GM12878 (cell line): ENCODE data around the gene VASH2. TPM values are rescaled to one million over a fixed set of nuclear protein-coding genes. Genes with fewer than 3 reads are reported as not detected.
A peak's percentile ranks its signal among the peaks of the same experiment; 100 is the strongest.

Experiments used
- CHD4 ChIP-seq: fragments of 200-600 bp; sonication (generic); IDR thresholded peaks from 2 replicates; pipeline ENCODE4 v1.6.1; 2016; ENCODE audit warnings: mild to moderate bottlenecking
- ESRRA ChIP-seq: IDR thresholded peaks from 2 replicates; pipeline ENCODE4 v1.6.1; 2012; ENCODE audit warnings: mild to moderate bottlenecking, low read length, improper control_type of control experiment
- HDAC2 ChIP-seq: fragments of 200-600 bp; sonication (generic); IDR thresholded peaks from 2 replicates; pipeline ENCODE4 v1.6.1; 2017
- HDAC6 ChIP-seq: fragments of 200-600 bp; sonication (generic); IDR thresholded peaks from one replicate; pipeline ENCODE4 v1.8.0; 2017; ENCODE audit warnings: antibody characterized with exemption; ENCODE audit not compliant: unreplicated experiment
- IRF5 ChIP-seq: fragments of 450-650 bp; IDR thresholded peaks from 2 replicates; pipeline ENCODE4 v1.6.1; 2017; ENCODE audit warnings: borderline replicate concordance
- MTA2 ChIP-seq: fragments of 450-650 bp; IDR thresholded peaks from 2 replicates; pipeline ENCODE4 v1.6.1; 2016; ENCODE audit warnings: low read depth, mild to moderate bottlenecking, moderate library complexity
- MXI1 ChIP-seq: fragments of 150-350 bp; IDR thresholded peaks from 2 replicates; pipeline ENCODE4 v1.6.1; 2011; ENCODE audit warnings: low read depth, mild to moderate bottlenecking, inconsistent platforms, low read length, improper control_type of control experiment
- MYB ChIP-seq: fragments of 150-350 bp; IDR thresholded peaks from 2 replicates; pipeline ENCODE4 v1.6.1; 2014; ENCODE audit warnings: mild to moderate bottlenecking, low read depth, low read length, borderline replicate concordance
- NFYB ChIP-seq: IDR thresholded peaks from 2 replicates; pipeline ENCODE4 v1.6.1; 2011; ENCODE audit warnings: low read depth, mild to moderate bottlenecking, low read length, improper control_type of control experiment, moderate library complexity; ENCODE audit not compliant: insufficient read depth
- PBX3 ChIP-seq: IDR thresholded peaks from 2 replicates; pipeline ENCODE4 v1.6.1; 2011; ENCODE audit warnings: mild to moderate bottlenecking, low read depth, low read length, moderate library complexity; ENCODE audit not compliant: insufficient replicate concordance
- POLR2A ChIP-seq: IDR thresholded peaks from 2 replicates; pipeline ENCODE4 v1.6.1; 2011; ENCODE audit warnings: low read depth, mild to moderate bottlenecking, low read length
- RBBP5 ChIP-seq: fragments of 200-600 bp; sonication (generic); conservative IDR thresholded peaks from 2 replicates; pipeline ENCODE4 v1.6.1; 2016
- SMAD1 ChIP-seq: fragments of 450-650 bp; IDR thresholded peaks from 2 replicates; pipeline ENCODE4 v1.6.1; 2018; ENCODE audit warnings: mild to moderate bottlenecking, low read depth; ENCODE audit not compliant: partially characterized antibody
- SMAD5 ChIP-seq: IDR thresholded peaks from 2 replicates; pipeline ENCODE4 v1.6.1; 2016; ENCODE audit warnings: antibody characterized with exemption, low read depth
- SMARCA5 ChIP-seq: fragments of 450-650 bp; IDR thresholded peaks from 2 replicates; pipeline ENCODE4 v1.6.1; 2017; ENCODE audit warnings: mild to moderate bottlenecking
- SREBF2 ChIP-seq: IDR thresholded peaks from 2 replicates; pipeline ENCODE4 v1.6.1; 2012; ENCODE audit warnings: mild to moderate bottlenecking, low read length
- STAT1 ChIP-seq: fragments of 450-650 bp; conservative IDR thresholded peaks from 2 replicates; pipeline ENCODE4 v1.6.1; 2014; ENCODE audit warnings: antibody characterized with exemption, mild to moderate bottlenecking
- ZBED1 ChIP-seq: IDR thresholded peaks from 2 replicates; pipeline ENCODE4 v1.6.1; 2016; ENCODE audit warnings: borderline replicate concordance
- ZBTB33 ChIP-seq: fragments of 450-650 bp; IDR thresholded peaks from 2 replicates; pipeline ENCODE4 v1.6.1; 2017; ENCODE audit warnings: mild to moderate bottlenecking
- ZBTB4 ChIP-seq: fragments of 450-650 bp; formaldehyde crosslinking; IDR thresholded peaks from 2 replicates; pipeline ENCODE4 v1.4.0; 2022; ENCODE audit warnings: mild to moderate bottlenecking, moderate library complexity
- ZNF274 ChIP-seq: IDR thresholded peaks from one replicate; pipeline ENCODE4 v1.8.0; 2011; ENCODE audit not compliant: insufficient read length, insufficient read depth
- ZZZ3 ChIP-seq: IDR thresholded peaks from 2 replicates; pipeline ENCODE4 v1.6.1; 2011; ENCODE audit warnings: low read depth; ENCODE audit not compliant: control insufficient read depth, insufficient read length
- polyA plus RNA-seq, 11 experiments: library from polyadenylated mRNA; depleted of rRNA in 4 of 11; unstranded in 6 of 11; stranded (reverse) in 5 of 11; fragments of >200 nt; fragmentation: Nextera tagmentation in 4 of 11; fragmentation: Illumina TruSeq in 1 of 11; extraction: Ambion mirVana in 4 of 11; extraction: Trizol in 1 of 11; gene quantifications; 1 replicate in 1 of 11; 2 replicates in 10 of 11; pipeline versions ENCODE4 v1.2.1 to v1.2.3, GENCODE V29; 2011 to 2016; ENCODE audit warnings: inconsistent platforms in 2 of 11, missing spikeins in 2 of 11, low read depth in 1 of 11
- total RNA-seq, 4 experiments: library from RNA; depleted of rRNA in 3 of 4; stranded (reverse); fragments of >200 nt in 3 of 4; fragmentation: Illumina TruSeq in 1 of 4; extraction: Trizol in 1 of 4; gene quantifications; 2 replicates each; pipeline versions ENCODE4 v1.2.1 to v1.2.3, GENCODE V29; 2013 to 2021
- TF ChIP-seq, protein P1 (sequence below): IDR thresholded peaks from 2 replicates; pipeline ENCODE4 v1.6.1; 2012; ENCODE audit warnings: mild to moderate bottlenecking, low read depth, low read length

VASH2 gene
- total and polyA plus RNA-seq, 10 of the 15 experiments (the other 5 are each of a cell fraction or from before 2014, with no cell fraction given): 5.4 to 29.7 (median 21.7) TPM

DNA sequence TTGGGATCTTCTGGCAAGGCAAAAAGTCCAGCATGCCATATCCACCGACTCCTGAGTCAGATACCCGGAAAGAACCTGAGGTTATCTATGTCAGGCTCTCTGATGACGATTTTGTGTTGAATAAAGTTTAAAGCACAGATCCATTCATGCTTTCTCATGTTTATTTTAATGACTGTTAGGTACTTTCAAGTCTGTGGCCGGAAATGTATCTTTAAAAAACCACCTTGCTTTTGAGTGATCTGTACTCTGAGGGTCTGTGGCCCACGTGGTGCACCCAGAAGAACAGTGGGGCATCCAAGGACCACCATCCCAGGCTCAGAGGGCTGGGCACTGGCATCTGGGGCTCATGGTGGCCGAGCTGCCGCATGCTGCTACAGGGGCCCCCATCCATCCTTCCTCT, 30.1 kb upstream of the VASH2 start (continued):
- TF ChIP-seq PBX3: no peak
- no peak for TF ChIP-seq NFYB
- TF ChIP-seq ESRRA: no peak
- TF ChIP-seq POLR2A: no peak
- TF ChIP-seq SMARCA5: no peak
- no peak for TF ChIP-seq ZBTB33
- no peak for TF ChIP-seq SREBF2
- TF ChIP-seq MTA2: peak; percentile 28; the same call in 1 of the 2 replicates
- TF ChIP-seq SMAD5: no peak
- TF ChIP-seq, protein P1, sequence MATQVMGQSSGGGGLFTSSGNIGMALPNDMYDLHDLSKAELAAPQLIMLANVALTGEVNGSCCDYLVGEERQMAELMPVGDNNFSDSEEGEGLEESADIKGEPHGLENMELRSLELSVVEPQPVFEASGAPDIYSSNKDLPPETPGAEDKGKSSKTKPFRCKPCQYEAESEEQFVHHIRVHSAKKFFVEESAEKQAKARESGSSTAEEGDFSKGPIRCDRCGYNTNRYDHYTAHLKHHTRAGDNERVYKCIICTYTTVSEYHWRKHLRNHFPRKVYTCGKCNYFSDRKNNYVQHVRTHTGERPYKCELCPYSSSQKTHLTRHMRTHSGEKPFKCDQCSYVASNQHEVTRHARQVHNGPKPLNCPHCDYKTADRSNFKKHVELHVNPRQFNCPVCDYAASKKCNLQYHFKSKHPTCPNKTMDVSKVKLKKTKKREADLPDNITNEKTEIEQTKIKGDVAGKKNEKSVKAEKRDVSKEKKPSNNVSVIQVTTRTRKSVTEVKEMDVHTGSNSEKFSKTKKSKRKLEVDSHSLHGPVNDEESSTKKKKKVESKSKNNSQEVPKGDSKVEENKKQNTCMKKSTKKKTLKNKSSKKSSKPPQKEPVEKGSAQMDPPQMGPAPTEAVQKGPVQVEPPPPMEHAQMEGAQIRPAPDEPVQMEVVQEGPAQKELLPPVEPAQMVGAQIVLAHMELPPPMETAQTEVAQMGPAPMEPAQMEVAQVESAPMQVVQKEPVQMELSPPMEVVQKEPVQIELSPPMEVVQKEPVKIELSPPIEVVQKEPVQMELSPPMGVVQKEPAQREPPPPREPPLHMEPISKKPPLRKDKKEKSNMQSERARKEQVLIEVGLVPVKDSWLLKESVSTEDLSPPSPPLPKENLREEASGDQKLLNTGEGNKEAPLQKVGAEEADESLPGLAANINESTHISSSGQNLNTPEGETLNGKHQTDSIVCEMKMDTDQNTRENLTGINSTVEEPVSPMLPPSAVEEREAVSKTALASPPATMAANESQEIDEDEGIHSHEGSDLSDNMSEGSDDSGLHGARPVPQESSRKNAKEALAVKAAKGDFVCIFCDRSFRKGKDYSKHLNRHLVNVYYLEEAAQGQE: no peak
- TF ChIP-seq ZBTB4 (CRISPR knock-in tag): no peak
- no peak; the same call in 1 of the 2 replicates for TF ChIP-seq MXI1
- no peak for TF ChIP-seq IRF5
- TF ChIP-seq ZBED1: no peak
- no peak for TF ChIP-seq MYB
- TF ChIP-seq HDAC6: no peak
- no peak for TF ChIP-seq ZZZ3
- TF ChIP-seq RBBP5: no peak
- no peak for TF ChIP-seq SMAD1
- TF ChIP-seq HDAC2: no peak
- no peak for TF ChIP-seq STAT1
- TF ChIP-seq CHD4: no peak
- TF ChIP-seq ZNF274: no peak
